Thyroid gland (tissue), 4 donors: ENCODE results near the gene LIMK2. TPM values are rescaled to one million over a fixed set of nuclear protein-coding genes. Genes with fewer than 3 reads are reported as not detected.
"Not testable (repeated sequence)": the region's sequence is repeated elsewhere in the genome, so short reads cannot be mapped to it uniquely, and the experiment has no call there.

Experiments used
- DNase-seq, 2 donors: peaks; one replicate each; pipeline ENCODE4 v3.0.0-alpha.2; 2019
- H3K27ac ChIP-seq, 3 donors: fragments of 200-600 bp; sonication (generic); 1 replicate in 2 of 3; 2 replicates in 1 of 3; pipeline ENCODE4 v1.5.1; 2016 to 2019; ENCODE audit warnings: mild to moderate bottlenecking in 1 of 3, moderate library complexity in 1 of 3
- H3K27me3 ChIP-seq: fragments of 200-600 bp; sonication (generic); one replicate; pipeline ENCODE4 v1.5.1; 2019
- H3K36me3 ChIP-seq, 2 donors: fragments of 200-600 bp; sonication (generic); one replicate each; pipeline ENCODE4 v1.5.1; 2016 to 2019
- H3K4me1 ChIP-seq, 2 donors: fragments of 200-600 bp; sonication (generic); one replicate each; pipeline ENCODE4 v1.5.1; 2017 to 2019
- H3K4me3 ChIP-seq, 3 donors: fragments of 200-600 bp; sonication (generic); replicated peaks in 1 of 3; 1 replicate in 2 of 3; 2 replicates in 1 of 3; pipeline ENCODE4 v1.5.1; 2016; ENCODE audit warnings: mild to moderate bottlenecking in 1 of 3
- H3K9me3 ChIP-seq: fragments of 200-600 bp; sonication (generic); one replicate; pipeline ENCODE4 v1.5.1; 2017
- POLR2A ChIP-seq, 2 donors: fragments of 450-650 bp; IDR thresholded peaks; one replicate each; pipeline ENCODE4 v1.6.1; 2017; ENCODE audit warnings: antibody characterized with exemption in 2 of 2, mild to moderate bottlenecking in 2 of 2, moderate library complexity in 1 of 2
- WGBS, 2 donors: methylation state at CpG; one replicate each; pipeline ENCODE4 v1.1.5; 2017; 5-methylcytosine and 5-hydroxymethylcytosine counted together
- intact Hi-C: fragments of 100-400 bp; cut with DNase I; formaldehyde crosslinking; loops from one replicate; pipeline ENCODE4 v1.15.1; 2023
- total RNA-seq, 4 donors: library from RNA; depleted of rRNA; stranded (reverse); fragments of >200 nt; gene quantifications; one replicate each; pipeline ENCODE4 v1.2.3, GENCODE V29; 2016
- TF ChIP-seq, protein P1 (sequence below), 6 experiments: fragments of 200-600 bp in 3 of 6; fragments of 450-650 bp in 3 of 6; sonication (generic) in 3 of 6; IDR thresholded peaks; one replicate each; pipeline ENCODE4 v1.5.1; 2016 to 2019; ENCODE audit warnings: antibody characterized with exemption in 6 of 6, mild to moderate bottlenecking in 2 of 6, inconsistent platforms in 1 of 6, moderate library complexity in 1 of 6

LIMK2 gene
- 100 to 1,000 TPM in 2 of 4 donors, 10 to 100 TPM in 2; 85.0 to 123 (median 99.4) TPM for total RNA-seq

DNA sequence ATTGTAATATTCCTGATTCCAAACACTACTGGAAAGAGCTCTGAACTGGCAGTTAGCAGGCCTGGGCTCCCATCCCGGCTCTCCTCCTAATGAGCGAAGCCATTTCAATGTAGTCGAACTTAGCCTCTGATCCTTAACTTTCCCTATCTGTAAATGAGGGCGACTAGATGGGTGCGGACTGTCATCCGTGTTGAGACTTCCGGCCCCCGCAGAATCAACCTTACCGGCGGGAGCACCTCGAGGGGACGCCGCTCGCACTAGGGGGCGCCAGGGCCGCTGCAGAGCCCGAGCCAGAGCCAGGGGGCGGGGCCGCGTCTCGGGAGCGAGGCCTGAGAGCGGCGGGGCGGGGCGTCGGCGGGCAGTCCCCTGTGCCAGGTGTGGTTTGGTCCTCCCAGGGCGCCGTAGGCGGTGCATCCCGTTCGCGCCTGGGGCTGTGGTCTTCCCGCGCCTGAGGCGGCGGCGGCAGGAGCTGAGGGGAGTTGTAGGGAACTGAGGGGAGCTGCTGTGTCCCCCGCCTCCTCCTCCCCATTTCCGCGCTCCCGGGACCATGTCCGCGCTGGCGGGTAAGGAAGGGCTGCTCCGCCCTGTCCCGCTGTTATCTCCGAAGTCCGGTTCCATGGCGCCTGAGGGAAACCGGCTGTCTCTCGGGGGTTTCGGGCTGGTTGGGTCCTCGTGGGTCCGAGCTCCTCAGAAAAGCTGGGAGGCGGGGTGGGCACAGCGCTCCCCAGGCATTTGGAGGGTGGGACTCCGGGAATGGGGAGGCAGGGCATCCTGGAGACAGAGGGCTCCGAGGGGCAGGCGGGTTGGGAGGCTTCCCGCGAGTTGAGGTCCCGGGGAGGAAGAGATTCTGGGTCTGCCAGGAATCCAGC, at the start of gene LIMK2:
TSS of gene LIMK2 (plus strand) at position 437 of the 869 bp plus-strand sequence. CDS start at position 548, 111 bp downstream.
- TF ChIP-seq, protein P1, sequence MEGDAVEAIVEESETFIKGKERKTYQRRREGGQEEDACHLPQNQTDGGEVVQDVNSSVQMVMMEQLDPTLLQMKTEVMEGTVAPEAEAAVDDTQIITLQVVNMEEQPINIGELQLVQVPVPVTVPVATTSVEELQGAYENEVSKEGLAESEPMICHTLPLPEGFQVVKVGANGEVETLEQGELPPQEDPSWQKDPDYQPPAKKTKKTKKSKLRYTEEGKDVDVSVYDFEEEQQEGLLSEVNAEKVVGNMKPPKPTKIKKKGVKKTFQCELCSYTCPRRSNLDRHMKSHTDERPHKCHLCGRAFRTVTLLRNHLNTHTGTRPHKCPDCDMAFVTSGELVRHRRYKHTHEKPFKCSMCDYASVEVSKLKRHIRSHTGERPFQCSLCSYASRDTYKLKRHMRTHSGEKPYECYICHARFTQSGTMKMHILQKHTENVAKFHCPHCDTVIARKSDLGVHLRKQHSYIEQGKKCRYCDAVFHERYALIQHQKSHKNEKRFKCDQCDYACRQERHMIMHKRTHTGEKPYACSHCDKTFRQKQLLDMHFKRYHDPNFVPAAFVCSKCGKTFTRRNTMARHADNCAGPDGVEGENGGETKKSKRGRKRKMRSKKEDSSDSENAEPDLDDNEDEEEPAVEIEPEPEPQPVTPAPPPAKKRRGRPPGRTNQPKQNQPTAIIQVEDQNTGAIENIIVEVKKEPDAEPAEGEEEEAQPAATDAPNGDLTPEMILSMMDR (IDR thresholded peaks at IDR 0.05) = peak; percentile 60 to 93 (median 82)
- TF ChIP-seq POLR2A (IDR thresholded peaks at IDR 0.05) = peak in 1 of 2 donors; percentile 79
- 1 to 2% methylated on average over 22 to 42 of the region's 64 CpGs for WGBS, 2 donors
- peak; percentile 97 for DNase-seq
- Histone ChIP-seq H3K9me3 (no peaks in the 10 kb centered on the region), H3K36me3 (no peaks in the 10 kb centered on the region), H3K4me1 (peaks cover 21 to 54% of the 10 kb centered on the region in 2 donors), H3K4me3 (peak within 1 kb of the TSS; percentile 76 to 85 (median 76)), H3K27ac (peak within 1 kb of the TSS; percentile 74 to 85 (median 84)), H3K27me3 (no peaks in the 10 kb centered on the region)
- intact Hi-C loops = loop anchor here (5.0 kb wide), 1 partner anchor 60 kb away; no protein-coding TSS in a partner anchor

DNA sequence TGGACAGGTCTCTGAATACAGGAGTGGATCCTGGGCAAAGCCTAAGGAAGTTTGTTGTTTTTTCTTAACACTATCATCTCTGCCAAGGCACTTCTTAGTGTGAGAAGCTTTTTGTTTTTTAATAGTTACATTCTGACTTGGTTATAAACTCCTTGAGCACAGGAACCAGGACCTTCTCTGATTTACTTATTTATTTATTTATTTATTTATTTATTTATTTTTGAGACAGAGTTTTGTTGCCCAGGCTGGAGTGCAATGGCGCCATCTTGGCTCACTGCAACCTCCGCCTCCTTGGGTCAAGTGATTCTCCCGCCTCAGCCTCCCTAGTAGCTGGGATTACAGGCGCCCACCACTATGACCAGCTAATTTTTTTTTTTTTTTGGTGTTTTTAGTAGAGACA, 41.1 kb upstream of the LIMK2 start:
- H3K4me3 ChIP-seq = no peak overlapping the region
- peaks cover 0 to 1% of the 10 kb centered on the region in 2 donors for H3K36me3 ChIP-seq
- TF ChIP-seq, protein P1 (IDR thresholded peaks at IDR 0.05) = no peak
- TF ChIP-seq POLR2A (IDR thresholded peaks at IDR 0.05) = no peak
- H3K9me3 ChIP-seq = no peaks in the 10 kb centered on the region
- no peaks in the 10 kb centered on the region for H3K27me3 ChIP-seq
- intact Hi-C loops = no loop called here
- peak overlapping the region in 2 of 3 donors; percentile 42 to 74 for H3K27ac ChIP-seq
- 97 to 98% methylated on average over 4 of the region's 4 CpGs for WGBS, 2 donors
- peaks cover 27 to 36% of the 10 kb centered on the region in 2 donors for H3K4me1 ChIP-seq
- DNase-seq = no peak

DNA sequence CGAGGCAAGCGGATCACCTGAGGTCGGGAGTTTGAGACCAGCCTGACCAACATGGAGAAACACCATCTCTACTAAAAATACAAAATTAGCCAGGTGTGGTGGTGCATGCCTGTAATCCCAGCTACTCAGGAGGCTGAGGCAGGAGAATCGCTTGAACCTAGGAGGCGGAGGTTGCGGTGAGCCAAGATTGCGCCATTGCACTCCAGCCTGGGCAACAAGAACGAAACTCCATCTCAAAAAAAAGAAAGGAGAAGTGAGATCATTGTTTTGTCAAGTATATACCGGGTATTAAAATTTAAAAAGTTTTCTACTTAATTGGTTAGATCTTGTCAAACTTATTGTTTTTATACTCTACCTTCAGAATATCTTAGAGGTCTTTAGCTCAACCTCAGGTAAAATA, 40.4 kb upstream of the LIMK2 start:
- H3K4me1 ChIP-seq = peaks cover 28 to 36% of the 10 kb centered on the region in 2 donors
- WGBS, 2 donors = 91 to 94% methylated on average over 9 of the region's 9 CpGs
- DNase-seq, H3K27me3 ChIP-seq, H3K4me3 ChIP-seq, H3K9me3 ChIP-seq, H3K27ac ChIP-seq, H3K36me3 ChIP-seq, intact Hi-C loops: not testable (repeated sequence)

DNA sequence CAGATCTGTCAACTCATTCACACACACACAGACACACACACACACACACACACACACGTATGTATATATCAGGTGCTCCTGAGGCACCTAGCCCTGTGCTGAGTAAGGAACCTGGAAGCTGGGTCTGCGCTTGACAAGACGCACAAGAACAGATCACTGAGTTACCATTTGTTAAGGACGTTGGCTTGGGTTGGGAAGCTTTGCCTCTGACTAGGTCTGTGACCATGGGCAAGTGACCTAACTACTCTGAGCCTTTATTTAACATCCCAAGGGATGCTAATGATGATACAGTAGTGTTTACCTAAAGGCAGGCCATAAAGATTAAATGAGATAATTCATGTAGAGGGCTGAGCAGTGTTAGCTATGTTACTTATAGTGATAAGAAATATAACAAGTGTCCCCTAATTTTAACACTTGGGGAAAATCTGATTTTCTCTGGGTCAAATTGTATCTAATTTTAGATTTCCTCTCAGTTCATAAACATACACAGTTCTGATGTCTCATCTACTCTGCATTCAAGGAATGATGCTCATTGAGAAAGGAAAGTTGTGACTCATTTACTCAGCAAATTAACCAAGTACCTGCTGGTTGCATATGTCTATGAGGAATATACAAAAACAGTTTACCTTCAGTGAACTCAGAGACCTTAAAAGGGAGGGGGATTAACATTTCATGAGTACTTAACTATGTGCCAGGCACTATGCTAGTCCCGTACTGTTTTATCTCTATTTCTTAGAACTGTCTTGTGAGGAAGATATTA, 38.5 kb upstream of the LIMK2 start:
- peaks cover 28 to 43% of the 10 kb centered on the region in 2 donors for H3K4me1 ChIP-seq
- TF ChIP-seq, protein P1 (IDR thresholded peaks at IDR 0.05) = no peak
- TF ChIP-seq POLR2A (IDR thresholded peaks at IDR 0.05) = no peak
- peak overlapping the region in 2 of 3 donors; percentile 25 to 39 for H3K27ac ChIP-seq
- no peaks in the 10 kb centered on the region for H3K9me3 ChIP-seq
- H3K27me3 ChIP-seq = no peaks in the 10 kb centered on the region
- H3K36me3 ChIP-seq = no peaks in the 10 kb centered on the region
- DNase-seq = no peak
- H3K4me3 ChIP-seq = no peak overlapping the region
- 76 to 77% methylated on average over 5 of the region's 5 CpGs for WGBS, 2 donors
- intact Hi-C loops = no loop called here

DNA sequence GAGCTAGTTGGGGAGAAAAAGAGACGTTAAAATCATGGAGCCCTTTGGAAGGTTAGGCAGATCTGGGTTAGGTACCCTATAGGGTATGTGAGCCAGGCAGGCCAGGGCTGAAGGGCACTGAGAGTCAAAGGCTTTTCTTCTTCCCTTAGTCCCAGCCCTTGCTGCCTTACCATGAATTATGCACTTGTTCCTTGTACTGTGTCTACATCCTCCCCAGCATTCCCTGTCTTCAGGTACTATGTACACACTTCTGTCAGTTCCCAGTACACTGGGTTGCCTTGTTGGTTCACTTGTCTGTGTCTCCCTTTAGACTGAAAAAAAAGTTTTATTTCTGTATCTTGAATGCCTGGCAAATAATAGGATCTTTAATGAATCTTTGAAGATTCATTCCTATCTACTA, 35.2 kb upstream of the LIMK2 start:
- Histone ChIP-seq H3K27me3 (no peaks in the 10 kb centered on the region), H3K36me3 (no peaks in the 10 kb centered on the region), H3K4me3 (no peak overlapping the region), H3K4me1 (peaks cover 25 to 41% of the 10 kb centered on the region in 2 donors), H3K9me3 (no peaks in the 10 kb centered on the region), H3K27ac (peak overlapping the region in 2 of 3 donors; percentile 0 to 7)
- intact Hi-C loops = no loop called here
- 89 to 100% methylated on average over 1 of the region's 1 CpG for WGBS, 2 donors
- no peak for TF ChIP-seq POLR2A (IDR thresholded peaks at IDR 0.05)
- TF ChIP-seq, protein P1 (IDR thresholded peaks at IDR 0.05) = no peak
- DNase-seq = no peak
